Panc1 (cell line): ENCODE measurements around the gene GEMIN7. TPM values are rescaled to one million over a fixed set of nuclear protein-coding genes. Genes with fewer than 3 reads are reported as not detected.

Source experiments
- ATAC-seq: fragments of 200-7000 bp; cut with Tn5 transposase; 2 replicates; pipeline ENCODE4 v1.9.1; 2020; ENCODE audit warnings: mild to moderate bottlenecking, moderate library complexity
- BruUV-seq: library from RNA; stranded (reverse); fragments of 400-500 nt; replicated peaks from 2 replicates; lab custom pipeline; 2021; lab: Mats Ljungman, UMichigan
- CTCF ChIA-PET: fragments of 300-600 bp; sonication (Branson Sonifier 250); formaldehyde crosslinking; loops from one replicate; lab custom pipeline; 2022; ENCODE audit warnings: antibody characterized with exemption; lab: Charles Lee
- POLR2A ChIA-PET: fragments of 300-600 bp; sonication (Branson Sonifier 250); formaldehyde crosslinking; loops from one replicate; lab custom pipeline; 2022; ENCODE audit warnings: antibody characterized with exemption; lab: Charles Lee
- DNase-seq: peaks from one replicate; pipeline ENCODE4 v3.0.0-alpha.2; 2010; ENCODE audit warnings: low read depth, low spot score
- H3K27ac ChIP-seq: 2 replicates; pipeline ENCODE4 v1.5.1; 2011; ENCODE audit warnings: mild to moderate bottlenecking, low read length, inconsistent platforms
- H3K27me3 ChIP-seq: fragments of 200-500 bp; sonication (Bioruptor generic); 2 replicates; pipeline ENCODE4 v1.6.0; 2014; ENCODE audit warnings: low read length, inconsistent platforms; ENCODE audit not compliant: control insufficient read depth, insufficient read depth
- H3K36me3 ChIP-seq: fragments of 200-500 bp; sonication (Bioruptor generic); 2 replicates; pipeline ENCODE4 v1.5.1; 2014; ENCODE audit warnings: inconsistent platforms, mild to moderate bottlenecking, low read length, moderate library complexity; ENCODE audit not compliant: control insufficient read depth, insufficient read depth
- H3K4me1 ChIP-seq: 2 replicates; pipeline ENCODE4 v1.5.1; 2011; ENCODE audit warnings: inconsistent platforms, mild to moderate bottlenecking, low read length, moderate library complexity; ENCODE audit not compliant: control insufficient read depth, insufficient read depth
- H3K4me3 ChIP-seq, 2 experiments: 2 replicates each; pipeline ENCODE4 v1.5.1; 2011 to 2012; ENCODE audit warnings: low read depth in 2 of 2, low read length in 2 of 2, mild to moderate bottlenecking in 2 of 2, inconsistent platforms in 1 of 2, moderate library complexity in 1 of 2
- H3K9me3 ChIP-seq: fragments of 200-500 bp; sonication (Bioruptor generic); 2 replicates; pipeline ENCODE4 v1.5.1; 2014; ENCODE audit warnings: low read depth, mild to moderate bottlenecking, inconsistent platforms, low read length, moderate library complexity; ENCODE audit not compliant: control insufficient read depth, insufficient read depth
- POLR2AphosphoS5 ChIP-seq: IDR thresholded peaks from 2 replicates; pipeline ENCODE4 v1.6.1; 2012; ENCODE audit warnings: mild to moderate bottlenecking, low read depth, low read length, moderate library complexity
- REST ChIP-seq, 2 experiments: IDR thresholded peaks; 2 replicates each; pipeline ENCODE4 v1.6.1; 2011 to 2012; ENCODE audit warnings: low read depth in 2 of 2, control low read depth in 1 of 2, low read length in 1 of 2, mild to moderate bottlenecking in 1 of 2, moderate library complexity in 1 of 2; ENCODE audit not compliant: insufficient read depth in 1 of 2
- SIN3A ChIP-seq: IDR thresholded peaks from 2 replicates; pipeline ENCODE4 v1.6.1; 2012; ENCODE audit warnings: low read depth, mild to moderate bottlenecking, low read length, moderate library complexity, borderline replicate concordance; ENCODE audit not compliant: insufficient read depth
- TCF7L2 ChIP-seq: IDR thresholded peaks from 2 replicates; pipeline ENCODE4 v1.6.1; 2011; ENCODE audit warnings: mild to moderate bottlenecking, low read depth, low read length, inconsistent platforms
- in situ Hi-C: cut with HindIII; loops from 2 replicates; pipeline ENCODE4 v1.10.0; 2016; ENCODE audit warnings: low sequenced_read_pairs, low pct_unique_long_range_greater_than_20kb
- intact Hi-C: fragments of 100-400 bp; cut with micrococcal nuclease; formaldehyde crosslinking; loops from one replicate; pipeline ENCODE4 v1.10.0; 2022; ENCODE audit not compliant: unreplicated experiment
- total RNA-seq: library from RNA; stranded (reverse); gene quantifications from one replicate; pipeline ENCODE4 v1.2.1, GENCODE V29; 2021; ENCODE audit not compliant: unreplicated experiment
- TF ChIP-seq, protein P1 (sequence below): fragments of 450-650 bp; IDR thresholded peaks from 2 replicates; pipeline ENCODE4 v1.5.1; 2017; ENCODE audit warnings: mild to moderate bottlenecking

Gene GEMIN7
- total RNA-seq, 1 experiment from 2014 or later = 29.5 TPM

- H3K4me3 ChIP-seq = no peak overlapping the region
- no peak for TF ChIP-seq TCF7L2
- no peak for TF ChIP-seq POLR2AphosphoS5
- TF ChIP-seq, protein P1, sequence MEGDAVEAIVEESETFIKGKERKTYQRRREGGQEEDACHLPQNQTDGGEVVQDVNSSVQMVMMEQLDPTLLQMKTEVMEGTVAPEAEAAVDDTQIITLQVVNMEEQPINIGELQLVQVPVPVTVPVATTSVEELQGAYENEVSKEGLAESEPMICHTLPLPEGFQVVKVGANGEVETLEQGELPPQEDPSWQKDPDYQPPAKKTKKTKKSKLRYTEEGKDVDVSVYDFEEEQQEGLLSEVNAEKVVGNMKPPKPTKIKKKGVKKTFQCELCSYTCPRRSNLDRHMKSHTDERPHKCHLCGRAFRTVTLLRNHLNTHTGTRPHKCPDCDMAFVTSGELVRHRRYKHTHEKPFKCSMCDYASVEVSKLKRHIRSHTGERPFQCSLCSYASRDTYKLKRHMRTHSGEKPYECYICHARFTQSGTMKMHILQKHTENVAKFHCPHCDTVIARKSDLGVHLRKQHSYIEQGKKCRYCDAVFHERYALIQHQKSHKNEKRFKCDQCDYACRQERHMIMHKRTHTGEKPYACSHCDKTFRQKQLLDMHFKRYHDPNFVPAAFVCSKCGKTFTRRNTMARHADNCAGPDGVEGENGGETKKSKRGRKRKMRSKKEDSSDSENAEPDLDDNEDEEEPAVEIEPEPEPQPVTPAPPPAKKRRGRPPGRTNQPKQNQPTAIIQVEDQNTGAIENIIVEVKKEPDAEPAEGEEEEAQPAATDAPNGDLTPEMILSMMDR = no peak
- no peak for TF ChIP-seq SIN3A
- no peak for TF ChIP-seq REST (IDR thresholded peaks at IDR 0.05; ENCODE audit: insufficient read depth in 1 of 2, low read depth in 2 of 2, low read length in 1 of 2)
- BruUV-seq = no TSS peak
- H3K27ac ChIP-seq = no peak overlapping the region
- ATAC-seq = no peak
- H3K9me3 ChIP-seq = no peaks in the 10 kb centered on the region
- H3K4me1 ChIP-seq = peaks cover 4% of the 10 kb centered on the region; the same call in 1 of the 2 replicates
- H3K27me3 ChIP-seq = no peaks in the 10 kb centered on the region
- intact Hi-C loops = no loop called here
- DNase-seq = no peak
- no peaks in the 10 kb centered on the region for H3K36me3 ChIP-seq
- in situ Hi-C loops = no loop called here
- CTCF ChIA-PET = no interaction called here
- POLR2A ChIA-PET = no interaction called here
Measured at GRCh38 chr19:45114116-45114515, 35.1 kb downstream of the GEMIN7 start.

GRCh38 chr19:45115809-45116615, 37.0 kb downstream of the GEMIN7 start:
- ChIA-PET POLR2A (interaction anchor here (0.7 kb wide), 1 partner anchor 14 kb away, joined by 5 read pairs; no protein-coding TSS in a partner anchor), CTCF (no interaction called here)
- no peaks in the 10 kb centered on the region for H3K36me3 ChIP-seq
- no peaks in the 10 kb centered on the region for H3K27me3 ChIP-seq
- H3K4me1 ChIP-seq = peaks cover 4% of the 10 kb centered on the region; the same call in 1 of the 2 replicates
- in situ Hi-C loops = no loop called here
- no peaks in the 10 kb centered on the region for H3K9me3 ChIP-seq
- no peak overlapping the region for H3K27ac ChIP-seq
- BruUV-seq = no TSS peak
- no peak overlapping the region for H3K4me3 ChIP-seq
- intact Hi-C loops = no loop called here
- ATAC-seq (no peak), DNase-seq (no peak)
- TF ChIP-seq, protein P1 = no peak
- TF ChIP-seq REST (IDR thresholded peaks at IDR 0.05; ENCODE audit: insufficient read depth in 1 of 2, low read depth in 2 of 2, low read length in 1 of 2) = no peak
- no peak for TF ChIP-seq POLR2AphosphoS5
- no peak for TF ChIP-seq TCF7L2
- no peak for TF ChIP-seq SIN3A
